ENCODE results near the gene SMIM38.

DNA sequence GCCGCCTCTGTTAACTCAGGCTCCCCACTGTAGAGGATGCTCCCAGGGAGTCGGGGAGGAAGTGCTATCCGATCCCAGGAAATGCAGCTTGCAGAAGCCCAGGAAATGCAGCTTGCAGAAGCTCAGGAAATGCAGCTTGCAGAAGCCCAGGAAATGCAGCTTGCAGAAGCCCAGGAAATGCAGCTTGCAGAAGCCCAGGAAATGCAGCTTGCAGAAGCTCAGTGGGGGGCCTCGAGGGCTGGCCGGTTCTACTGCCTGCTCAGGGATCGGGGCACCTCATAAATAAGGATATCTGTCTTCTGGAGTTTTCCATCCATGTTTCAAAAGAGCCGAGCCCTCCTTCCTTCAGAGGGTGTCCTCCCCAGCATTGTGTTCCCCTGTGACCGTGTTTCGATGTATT is 25.1 kb upstream of the SMIM38 start:
- TF ChIP-seq, protein P1, sequence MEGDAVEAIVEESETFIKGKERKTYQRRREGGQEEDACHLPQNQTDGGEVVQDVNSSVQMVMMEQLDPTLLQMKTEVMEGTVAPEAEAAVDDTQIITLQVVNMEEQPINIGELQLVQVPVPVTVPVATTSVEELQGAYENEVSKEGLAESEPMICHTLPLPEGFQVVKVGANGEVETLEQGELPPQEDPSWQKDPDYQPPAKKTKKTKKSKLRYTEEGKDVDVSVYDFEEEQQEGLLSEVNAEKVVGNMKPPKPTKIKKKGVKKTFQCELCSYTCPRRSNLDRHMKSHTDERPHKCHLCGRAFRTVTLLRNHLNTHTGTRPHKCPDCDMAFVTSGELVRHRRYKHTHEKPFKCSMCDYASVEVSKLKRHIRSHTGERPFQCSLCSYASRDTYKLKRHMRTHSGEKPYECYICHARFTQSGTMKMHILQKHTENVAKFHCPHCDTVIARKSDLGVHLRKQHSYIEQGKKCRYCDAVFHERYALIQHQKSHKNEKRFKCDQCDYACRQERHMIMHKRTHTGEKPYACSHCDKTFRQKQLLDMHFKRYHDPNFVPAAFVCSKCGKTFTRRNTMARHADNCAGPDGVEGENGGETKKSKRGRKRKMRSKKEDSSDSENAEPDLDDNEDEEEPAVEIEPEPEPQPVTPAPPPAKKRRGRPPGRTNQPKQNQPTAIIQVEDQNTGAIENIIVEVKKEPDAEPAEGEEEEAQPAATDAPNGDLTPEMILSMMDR (IDR thresholded peaks at IDR 0.05; ENCODE audit: borderline replicate concordance, extremely low read depth, low read length, poor library complexity, severe bottlenecking), result no peak
- TF ChIP-seq EZH2 (IDR thresholded peaks at IDR 0.05; ENCODE audit: borderline replicate concordance, low read depth, low read length, severe bottlenecking), result no peak

Measured in DND-41 (cell line).